IMR-90 (cell line): ENCODE results near the gene NUDT5.

ENCODE experiments used
- POLR2A ChIP-seq: IDR thresholded peaks from 2 replicates; pipeline ENCODE4 v1.6.1; 2012; ENCODE audit warnings: mild to moderate bottlenecking, low read depth, low read length
- RAD21 ChIP-seq: IDR thresholded peaks from 2 replicates; pipeline ENCODE4 v1.6.1; 2012; ENCODE audit warnings: low read length, improper control_type of control experiment
- RCOR1 ChIP-seq: IDR thresholded peaks from 2 replicates; pipeline ENCODE4 v1.6.1; 2012; ENCODE audit warnings: mild to moderate bottlenecking, low read length, improper control_type of control experiment; ENCODE audit not compliant: insufficient replicate concordance
- RFX5 ChIP-seq: IDR thresholded peaks from 2 replicates; pipeline ENCODE4 v1.8.0; 2012; ENCODE audit warnings: low read depth, mild to moderate bottlenecking, low read length, moderate library complexity
- SMC3 ChIP-seq: fragments of 150-350 bp; IDR thresholded peaks from 2 replicates; pipeline ENCODE4 v1.6.1; 2016; ENCODE audit warnings: low read depth, mild to moderate bottlenecking, antibody characterized with exemption, low read length, moderate library complexity
- TF ChIP-seq, protein P1 (sequence below): conservative IDR thresholded peaks from 2 replicates; pipeline ENCODE4 v1.5.1; 2012; ENCODE audit warnings: mild to moderate bottlenecking, low read depth, low read length, improper control_type of control experiment
- TF ChIP-seq, protein P2 (sequence below): fragments of 150-350 bp; IDR thresholded peaks from 2 replicates; pipeline ENCODE4 v1.6.1; 2016; ENCODE audit warnings: low read depth, mild to moderate bottlenecking, low read length, moderate library complexity, borderline replicate concordance
- TF ChIP-seq, protein P3 (sequence below): fragments of 150-350 bp; IDR thresholded peaks from 2 replicates; pipeline ENCODE4 v1.6.1; 2017; ENCODE audit warnings: mild to moderate bottlenecking, antibody characterized with exemption, low read length, low read depth

DNA sequence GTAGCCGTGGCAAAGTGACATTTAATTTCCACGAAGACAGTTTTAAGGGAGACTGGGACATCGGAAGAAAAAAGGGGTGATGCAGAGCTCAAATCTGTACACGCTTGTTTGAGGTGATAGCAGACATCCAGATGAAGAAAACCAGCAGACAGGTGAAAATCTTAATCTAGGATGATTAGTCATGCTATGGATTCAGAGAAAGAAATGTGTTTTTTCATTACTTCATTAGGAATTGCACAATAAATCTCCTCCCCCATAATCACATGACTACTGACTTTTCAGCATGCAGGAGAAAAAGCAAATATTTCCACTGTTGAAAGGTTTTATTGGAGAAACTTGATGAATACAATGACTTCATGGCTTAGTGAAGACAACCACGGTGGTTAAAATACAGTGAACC is 2.5 kb downstream of the NUDT5 start:
- TF ChIP-seq, protein P1, sequence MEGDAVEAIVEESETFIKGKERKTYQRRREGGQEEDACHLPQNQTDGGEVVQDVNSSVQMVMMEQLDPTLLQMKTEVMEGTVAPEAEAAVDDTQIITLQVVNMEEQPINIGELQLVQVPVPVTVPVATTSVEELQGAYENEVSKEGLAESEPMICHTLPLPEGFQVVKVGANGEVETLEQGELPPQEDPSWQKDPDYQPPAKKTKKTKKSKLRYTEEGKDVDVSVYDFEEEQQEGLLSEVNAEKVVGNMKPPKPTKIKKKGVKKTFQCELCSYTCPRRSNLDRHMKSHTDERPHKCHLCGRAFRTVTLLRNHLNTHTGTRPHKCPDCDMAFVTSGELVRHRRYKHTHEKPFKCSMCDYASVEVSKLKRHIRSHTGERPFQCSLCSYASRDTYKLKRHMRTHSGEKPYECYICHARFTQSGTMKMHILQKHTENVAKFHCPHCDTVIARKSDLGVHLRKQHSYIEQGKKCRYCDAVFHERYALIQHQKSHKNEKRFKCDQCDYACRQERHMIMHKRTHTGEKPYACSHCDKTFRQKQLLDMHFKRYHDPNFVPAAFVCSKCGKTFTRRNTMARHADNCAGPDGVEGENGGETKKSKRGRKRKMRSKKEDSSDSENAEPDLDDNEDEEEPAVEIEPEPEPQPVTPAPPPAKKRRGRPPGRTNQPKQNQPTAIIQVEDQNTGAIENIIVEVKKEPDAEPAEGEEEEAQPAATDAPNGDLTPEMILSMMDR: no peak
- TF ChIP-seq RFX5: no peak
- TF ChIP-seq POLR2A: no peak
- TF ChIP-seq RCOR1: no peak
- TF ChIP-seq, protein P2, sequence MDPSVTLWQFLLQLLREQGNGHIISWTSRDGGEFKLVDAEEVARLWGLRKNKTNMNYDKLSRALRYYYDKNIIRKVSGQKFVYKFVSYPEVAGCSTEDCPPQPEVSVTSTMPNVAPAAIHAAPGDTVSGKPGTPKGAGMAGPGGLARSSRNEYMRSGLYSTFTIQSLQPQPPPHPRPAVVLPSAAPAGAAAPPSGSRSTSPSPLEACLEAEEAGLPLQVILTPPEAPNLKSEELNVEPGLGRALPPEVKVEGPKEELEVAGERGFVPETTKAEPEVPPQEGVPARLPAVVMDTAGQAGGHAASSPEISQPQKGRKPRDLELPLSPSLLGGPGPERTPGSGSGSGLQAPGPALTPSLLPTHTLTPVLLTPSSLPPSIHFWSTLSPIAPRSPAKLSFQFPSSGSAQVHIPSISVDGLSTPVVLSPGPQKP: no peak
- no peak for TF ChIP-seq RAD21
- TF ChIP-seq, protein P3, sequence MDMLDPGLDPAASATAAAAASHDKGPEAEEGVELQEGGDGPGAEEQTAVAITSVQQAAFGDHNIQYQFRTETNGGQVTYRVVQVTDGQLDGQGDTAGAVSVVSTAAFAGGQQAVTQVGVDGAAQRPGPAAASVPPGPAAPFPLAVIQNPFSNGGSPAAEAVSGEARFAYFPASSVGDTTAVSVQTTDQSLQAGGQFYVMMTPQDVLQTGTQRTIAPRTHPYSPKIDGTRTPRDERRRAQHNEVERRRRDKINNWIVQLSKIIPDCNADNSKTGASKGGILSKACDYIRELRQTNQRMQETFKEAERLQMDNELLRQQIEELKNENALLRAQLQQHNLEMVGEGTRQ: peak; percentile 82
- TF ChIP-seq SMC3: no peak
